ENCODE data around the gene LIMS1. TPM values are rescaled to one million over a fixed set of nuclear protein-coding genes. Genes with fewer than 3 reads are reported as not detected.

The LIMS1 gene
- total and polyA plus RNA-seq, 2 experiments from 2014 or later: 28.6 to 36.9 TPM

DNA sequence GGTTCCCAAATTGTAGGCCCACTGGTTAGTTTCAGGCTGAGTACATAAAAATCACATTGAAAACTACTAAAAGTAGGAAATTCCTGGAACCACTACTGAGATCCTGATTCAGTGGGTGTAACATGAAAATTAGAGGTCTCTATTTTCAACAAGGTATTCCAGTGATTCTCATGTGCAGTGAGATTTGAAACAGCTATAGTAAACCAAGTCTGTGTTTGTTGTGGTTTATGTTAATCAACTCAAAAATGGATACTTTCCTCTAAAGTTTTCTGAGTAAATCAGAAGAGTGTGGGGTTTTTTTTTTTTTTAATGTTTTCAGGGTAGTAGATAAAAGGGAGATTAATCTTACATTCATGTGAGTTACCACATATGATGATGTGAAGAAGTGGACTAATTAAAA lies 42.4 kb upstream of the LIMS1 start:
- no peaks in the 10 kb centered on the region for H3K79me2 ChIP-seq (replicated peaks; ENCODE audit: insufficient read depth)
- no peak for ATAC-seq
- H3K27ac Mint-ChIP-seq: no peak overlapping the region
- no peaks in the 10 kb centered on the region for H3K27me3 Mint-ChIP-seq (ENCODE audit: insufficient read depth, low read depth, poor library complexity)
- no peak for DNase-seq (ENCODE audit: low spot score)
- no peak overlapping the region for H3K27ac ChIP-seq (ENCODE audit: low read depth)
- no peaks in the 10 kb centered on the region for H3K4me1 Mint-ChIP-seq
- no peaks in the 10 kb centered on the region for H3K4me1 ChIP-seq (ENCODE audit: insufficient read depth)
- H3K27me3 ChIP-seq (ENCODE audit: insufficient read depth): no peaks in the 10 kb centered on the region
- TF ChIP-seq, protein P1, sequence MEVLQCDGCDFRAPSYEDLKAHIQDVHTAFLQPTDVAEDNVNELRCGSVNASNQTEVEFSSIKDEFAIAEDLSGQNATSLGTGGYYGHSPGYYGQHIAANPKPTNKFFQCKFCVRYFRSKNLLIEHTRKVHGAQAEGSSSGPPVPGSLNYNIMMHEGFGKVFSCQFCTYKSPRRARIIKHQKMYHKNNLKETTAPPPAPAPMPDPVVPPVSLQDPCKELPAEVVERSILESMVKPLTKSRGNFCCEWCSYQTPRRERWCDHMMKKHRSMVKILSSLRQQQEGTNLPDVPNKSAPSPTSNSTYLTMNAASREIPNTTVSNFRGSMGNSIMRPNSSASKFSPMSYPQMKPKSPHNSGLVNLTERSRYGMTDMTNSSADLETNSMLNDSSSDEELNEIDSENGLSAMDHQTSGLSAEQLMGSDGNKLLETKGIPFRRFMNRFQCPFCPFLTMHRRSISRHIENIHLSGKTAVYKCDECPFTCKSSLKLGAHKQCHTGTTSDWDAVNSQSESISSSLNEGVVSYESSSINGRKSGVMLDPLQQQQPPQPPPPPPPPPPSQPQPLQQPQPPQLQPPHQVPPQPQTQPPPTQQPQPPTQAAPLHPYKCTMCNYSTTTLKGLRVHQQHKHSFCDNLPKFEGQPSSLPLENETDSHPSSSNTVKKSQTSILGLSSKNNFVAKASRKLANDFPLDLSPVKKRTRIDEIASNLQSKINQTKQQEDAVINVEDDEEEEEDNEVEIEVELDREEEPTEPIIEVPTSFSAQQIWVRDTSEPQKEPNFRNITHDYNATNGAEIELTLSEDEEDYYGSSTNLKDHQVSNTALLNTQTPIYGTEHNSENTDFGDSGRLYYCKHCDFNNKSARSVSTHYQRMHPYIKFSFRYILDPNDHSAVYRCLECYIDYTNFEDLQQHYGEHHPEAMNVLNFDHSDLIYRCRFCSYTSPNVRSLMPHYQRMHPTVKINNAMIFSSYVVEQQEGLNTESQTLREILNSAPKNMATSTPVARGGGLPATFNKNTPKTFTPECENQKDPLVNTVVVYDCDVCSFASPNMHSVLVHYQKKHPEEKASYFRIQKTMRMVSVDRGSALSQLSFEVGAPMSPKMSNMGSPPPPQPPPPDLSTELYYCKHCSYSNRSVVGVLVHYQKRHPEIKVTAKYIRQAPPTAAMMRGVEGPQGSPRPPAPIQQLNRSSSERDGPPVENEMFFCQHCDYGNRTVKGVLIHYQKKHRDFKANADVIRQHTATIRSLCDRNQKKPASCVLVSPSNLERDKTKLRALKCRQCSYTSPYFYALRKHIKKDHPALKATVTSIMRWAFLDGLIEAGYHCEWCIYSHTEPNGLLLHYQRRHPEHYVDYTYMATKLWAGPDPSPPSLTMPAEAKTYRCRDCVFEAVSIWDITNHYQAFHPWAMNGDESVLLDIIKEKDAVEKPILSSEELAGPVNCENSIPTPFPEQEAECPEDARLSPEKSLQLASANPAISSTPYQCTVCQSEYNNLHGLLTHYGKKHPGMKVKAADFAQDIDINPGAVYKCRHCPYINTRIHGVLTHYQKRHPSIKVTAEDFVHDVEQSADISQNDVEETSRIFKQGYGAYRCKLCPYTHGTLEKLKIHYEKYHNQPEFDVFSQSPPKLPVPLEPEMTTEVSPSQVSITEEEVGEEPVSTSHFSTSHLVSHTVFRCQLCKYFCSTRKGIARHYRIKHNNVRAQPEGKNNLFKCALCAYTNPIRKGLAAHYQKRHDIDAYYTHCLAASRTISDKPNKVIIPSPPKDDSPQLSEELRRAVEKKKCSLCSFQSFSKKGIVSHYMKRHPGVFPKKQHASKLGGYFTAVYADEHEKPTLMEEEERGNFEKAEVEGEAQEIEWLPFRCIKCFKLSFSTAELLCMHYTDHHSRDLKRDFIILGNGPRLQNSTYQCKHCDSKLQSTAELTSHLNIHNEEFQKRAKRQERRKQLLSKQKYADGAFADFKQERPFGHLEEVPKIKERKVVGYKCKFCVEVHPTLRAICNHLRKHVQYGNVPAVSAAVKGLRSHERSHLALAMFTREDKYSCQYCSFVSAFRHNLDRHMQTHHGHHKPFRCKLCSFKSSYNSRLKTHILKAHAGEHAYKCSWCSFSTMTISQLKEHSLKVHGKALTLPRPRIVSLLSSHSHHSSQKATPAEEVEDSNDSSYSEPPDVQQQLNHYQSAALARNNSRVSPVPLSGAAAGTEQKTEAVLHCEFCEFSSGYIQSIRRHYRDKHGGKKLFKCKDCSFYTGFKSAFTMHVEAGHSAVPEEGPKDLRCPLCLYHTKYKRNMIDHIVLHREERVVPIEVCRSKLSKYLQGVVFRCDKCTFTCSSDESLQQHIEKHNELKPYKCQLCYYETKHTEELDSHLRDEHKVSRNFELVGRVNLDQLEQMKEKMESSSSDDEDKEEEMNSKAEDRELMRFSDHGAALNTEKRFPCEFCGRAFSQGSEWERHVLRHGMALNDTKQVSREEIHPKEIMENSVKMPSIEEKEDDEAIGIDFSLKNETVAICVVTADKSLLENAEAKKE (CRISPR knock-in tag; IDR thresholded peaks at IDR 0.05): no peak
- no peak for TF ChIP-seq ZNF331 (CRISPR knock-in tag; IDR thresholded peaks at IDR 0.05; ENCODE audit: low read depth)
- TF ChIP-seq, protein P2, sequence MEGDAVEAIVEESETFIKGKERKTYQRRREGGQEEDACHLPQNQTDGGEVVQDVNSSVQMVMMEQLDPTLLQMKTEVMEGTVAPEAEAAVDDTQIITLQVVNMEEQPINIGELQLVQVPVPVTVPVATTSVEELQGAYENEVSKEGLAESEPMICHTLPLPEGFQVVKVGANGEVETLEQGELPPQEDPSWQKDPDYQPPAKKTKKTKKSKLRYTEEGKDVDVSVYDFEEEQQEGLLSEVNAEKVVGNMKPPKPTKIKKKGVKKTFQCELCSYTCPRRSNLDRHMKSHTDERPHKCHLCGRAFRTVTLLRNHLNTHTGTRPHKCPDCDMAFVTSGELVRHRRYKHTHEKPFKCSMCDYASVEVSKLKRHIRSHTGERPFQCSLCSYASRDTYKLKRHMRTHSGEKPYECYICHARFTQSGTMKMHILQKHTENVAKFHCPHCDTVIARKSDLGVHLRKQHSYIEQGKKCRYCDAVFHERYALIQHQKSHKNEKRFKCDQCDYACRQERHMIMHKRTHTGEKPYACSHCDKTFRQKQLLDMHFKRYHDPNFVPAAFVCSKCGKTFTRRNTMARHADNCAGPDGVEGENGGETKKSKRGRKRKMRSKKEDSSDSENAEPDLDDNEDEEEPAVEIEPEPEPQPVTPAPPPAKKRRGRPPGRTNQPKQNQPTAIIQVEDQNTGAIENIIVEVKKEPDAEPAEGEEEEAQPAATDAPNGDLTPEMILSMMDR (conservative IDR thresholded peaks at IDR 0.05; ENCODE audit: low read depth in 2 of 2): no peak
- no peak for TF ChIP-seq ZNF114 (CRISPR knock-in tag; IDR thresholded peaks at IDR 0.05)
- TF ChIP-seq JUNB (IDR thresholded peaks at IDR 0.05; ENCODE audit: unreplicated experiment): no peak
- TF ChIP-seq, protein P3, sequence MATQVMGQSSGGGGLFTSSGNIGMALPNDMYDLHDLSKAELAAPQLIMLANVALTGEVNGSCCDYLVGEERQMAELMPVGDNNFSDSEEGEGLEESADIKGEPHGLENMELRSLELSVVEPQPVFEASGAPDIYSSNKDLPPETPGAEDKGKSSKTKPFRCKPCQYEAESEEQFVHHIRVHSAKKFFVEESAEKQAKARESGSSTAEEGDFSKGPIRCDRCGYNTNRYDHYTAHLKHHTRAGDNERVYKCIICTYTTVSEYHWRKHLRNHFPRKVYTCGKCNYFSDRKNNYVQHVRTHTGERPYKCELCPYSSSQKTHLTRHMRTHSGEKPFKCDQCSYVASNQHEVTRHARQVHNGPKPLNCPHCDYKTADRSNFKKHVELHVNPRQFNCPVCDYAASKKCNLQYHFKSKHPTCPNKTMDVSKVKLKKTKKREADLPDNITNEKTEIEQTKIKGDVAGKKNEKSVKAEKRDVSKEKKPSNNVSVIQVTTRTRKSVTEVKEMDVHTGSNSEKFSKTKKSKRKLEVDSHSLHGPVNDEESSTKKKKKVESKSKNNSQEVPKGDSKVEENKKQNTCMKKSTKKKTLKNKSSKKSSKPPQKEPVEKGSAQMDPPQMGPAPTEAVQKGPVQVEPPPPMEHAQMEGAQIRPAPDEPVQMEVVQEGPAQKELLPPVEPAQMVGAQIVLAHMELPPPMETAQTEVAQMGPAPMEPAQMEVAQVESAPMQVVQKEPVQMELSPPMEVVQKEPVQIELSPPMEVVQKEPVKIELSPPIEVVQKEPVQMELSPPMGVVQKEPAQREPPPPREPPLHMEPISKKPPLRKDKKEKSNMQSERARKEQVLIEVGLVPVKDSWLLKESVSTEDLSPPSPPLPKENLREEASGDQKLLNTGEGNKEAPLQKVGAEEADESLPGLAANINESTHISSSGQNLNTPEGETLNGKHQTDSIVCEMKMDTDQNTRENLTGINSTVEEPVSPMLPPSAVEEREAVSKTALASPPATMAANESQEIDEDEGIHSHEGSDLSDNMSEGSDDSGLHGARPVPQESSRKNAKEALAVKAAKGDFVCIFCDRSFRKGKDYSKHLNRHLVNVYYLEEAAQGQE (IDR thresholded peaks at IDR 0.05; ENCODE audit: unreplicated experiment): no peak
- TF ChIP-seq POLR2AphosphoS5 (IDR thresholded peaks at IDR 0.05; ENCODE audit: low read depth): no peak
- no peak for TF ChIP-seq NANOG (IDR thresholded peaks at IDR 0.05; ENCODE audit: borderline replicate concordance)
- TF ChIP-seq CREB1 (CRISPR knock-in tag; IDR thresholded peaks at IDR 0.05; ENCODE audit: low read depth): no peak
- TF ChIP-seq STAT1 (IDR thresholded peaks at IDR 0.05; ENCODE audit: unreplicated experiment): no peak
- TF ChIP-seq EZH2phosphoT487 (IDR thresholded peaks at IDR 0.05; ENCODE audit: unreplicated experiment): no peak
- no peak for TF ChIP-seq EZH2 (IDR thresholded peaks at IDR 0.05; ENCODE audit: low read depth, unreplicated experiment)
- TF ChIP-seq, protein P4, sequence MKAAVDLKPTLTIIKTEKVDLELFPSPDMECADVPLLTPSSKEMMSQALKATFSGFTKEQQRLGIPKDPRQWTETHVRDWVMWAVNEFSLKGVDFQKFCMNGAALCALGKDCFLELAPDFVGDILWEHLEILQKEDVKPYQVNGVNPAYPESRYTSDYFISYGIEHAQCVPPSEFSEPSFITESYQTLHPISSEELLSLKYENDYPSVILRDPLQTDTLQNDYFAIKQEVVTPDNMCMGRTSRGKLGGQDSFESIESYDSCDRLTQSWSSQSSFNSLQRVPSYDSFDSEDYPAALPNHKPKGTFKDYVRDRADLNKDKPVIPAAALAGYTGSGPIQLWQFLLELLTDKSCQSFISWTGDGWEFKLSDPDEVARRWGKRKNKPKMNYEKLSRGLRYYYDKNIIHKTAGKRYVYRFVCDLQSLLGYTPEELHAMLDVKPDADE (IDR thresholded peaks at IDR 0.05): no peak
- peaks cover 43% of the 10 kb centered on the region for H3K36me3 Mint-ChIP-seq (ENCODE audit: low read depth)
- H3F3A ChIP-seq (replicated peaks; ENCODE audit: low read depth): no peaks in the 10 kb centered on the region
- H2AFZ ChIP-seq: no peak overlapping the region
- H3K4me3 Mint-ChIP-seq: no peak overlapping the region
- H3K4me3 ChIP-seq: no peak overlapping the region
- no peaks in the 10 kb centered on the region; the same call in 1 of the 2 replicates for H4K20me1 ChIP-seq (replicated peaks; ENCODE audit: insufficient read depth)
- H3K36me3 ChIP-seq (ENCODE audit: insufficient read depth): peaks cover 20% of the 10 kb centered on the region
- H3K9me3 Mint-ChIP-seq: no peaks in the 10 kb centered on the region
- no peak overlapping the region for H3K4me2 ChIP-seq
- no peaks in the 10 kb centered on the region for H3K9me2 ChIP-seq (ENCODE audit: insufficient read depth)

Measured in GM23338 (cell line).